Islet of Langerhans (tissue), 1 donor: ENCODE results near the gene RNU6-1.

Experiments used
- FAIRE-seq: peaks from one replicate; lab custom pipeline; 2011; peaks lifted over from hg19 to GRCh38; lab: Jason Lieb, UNC

RNU6-1 gene

GRCh38 chr15:67801142-67801541 lies 38.7 kb downstream of the RNU6-1 start:
- FAIRE-seq = no peak

DNA sequence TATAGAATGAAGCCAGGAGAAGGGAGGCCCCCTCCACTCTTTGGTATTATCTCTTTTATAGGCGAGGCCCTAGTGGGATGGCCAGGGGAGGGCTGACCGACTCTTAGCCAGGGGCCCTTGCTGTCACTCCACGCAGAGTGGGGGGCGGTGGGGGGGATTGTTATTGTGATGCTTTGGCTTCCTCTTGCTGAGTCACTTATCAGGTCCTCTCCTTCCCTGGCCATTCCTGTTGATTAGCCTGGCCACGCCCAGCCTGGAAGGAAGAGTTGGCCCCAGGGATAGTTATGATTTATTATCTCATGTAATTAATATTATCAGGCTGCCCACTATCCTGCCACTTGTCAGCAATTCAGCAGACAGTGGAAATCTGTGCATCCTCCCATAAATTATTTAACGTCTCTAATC lies 40.0 kb downstream of the RNU6-1 start:
- FAIRE-seq = no peak

DNA sequence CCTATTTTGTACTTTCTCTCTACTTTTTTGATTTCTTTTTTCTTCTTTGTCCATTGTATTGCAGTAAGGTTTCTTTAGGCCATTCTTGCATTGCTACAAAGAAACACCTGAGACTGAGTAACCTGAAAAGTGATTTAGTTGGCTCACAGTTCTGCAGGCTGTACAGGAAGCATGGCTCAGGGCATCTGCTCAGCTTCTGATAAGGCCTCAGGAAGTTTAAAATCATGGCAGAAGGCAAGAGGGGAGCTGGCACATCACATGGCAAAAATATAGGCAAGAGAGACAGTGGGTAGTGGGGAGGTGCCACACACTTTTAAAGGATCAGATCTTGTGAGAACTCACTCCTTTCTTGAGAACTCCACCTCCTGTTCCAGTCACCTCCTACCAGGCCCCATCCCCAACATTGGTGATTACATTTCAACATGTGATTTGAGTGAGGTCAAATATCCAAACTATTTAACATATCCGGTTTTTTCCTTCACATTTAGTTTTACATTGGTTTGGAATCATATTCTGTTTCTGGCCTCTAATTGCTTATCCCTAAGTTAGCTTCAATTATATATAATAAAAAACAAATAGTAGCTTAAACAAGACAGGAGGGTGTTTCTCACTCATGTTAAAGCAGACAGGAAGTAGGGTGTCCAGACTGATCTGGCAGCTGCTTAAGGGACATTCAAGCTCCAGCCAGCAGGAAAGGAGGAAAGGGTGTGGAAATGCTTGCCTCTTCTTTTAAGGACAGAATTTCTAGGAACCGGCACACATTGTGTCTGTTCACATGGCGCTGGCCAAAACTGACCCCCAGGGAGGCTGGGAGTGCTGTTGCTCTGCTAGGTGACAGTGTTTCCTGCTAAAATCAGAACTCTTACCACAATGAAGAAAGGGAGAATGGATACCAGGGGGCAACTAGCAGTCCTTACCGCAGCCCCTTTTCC lies 43.4 kb downstream of the RNU6-1 start:
- no peak for FAIRE-seq

- FAIRE-seq = no peak
Measured at GRCh38 chr15:67794832-67795574, 44.8 kb downstream of the RNU6-1 start.

DNA sequence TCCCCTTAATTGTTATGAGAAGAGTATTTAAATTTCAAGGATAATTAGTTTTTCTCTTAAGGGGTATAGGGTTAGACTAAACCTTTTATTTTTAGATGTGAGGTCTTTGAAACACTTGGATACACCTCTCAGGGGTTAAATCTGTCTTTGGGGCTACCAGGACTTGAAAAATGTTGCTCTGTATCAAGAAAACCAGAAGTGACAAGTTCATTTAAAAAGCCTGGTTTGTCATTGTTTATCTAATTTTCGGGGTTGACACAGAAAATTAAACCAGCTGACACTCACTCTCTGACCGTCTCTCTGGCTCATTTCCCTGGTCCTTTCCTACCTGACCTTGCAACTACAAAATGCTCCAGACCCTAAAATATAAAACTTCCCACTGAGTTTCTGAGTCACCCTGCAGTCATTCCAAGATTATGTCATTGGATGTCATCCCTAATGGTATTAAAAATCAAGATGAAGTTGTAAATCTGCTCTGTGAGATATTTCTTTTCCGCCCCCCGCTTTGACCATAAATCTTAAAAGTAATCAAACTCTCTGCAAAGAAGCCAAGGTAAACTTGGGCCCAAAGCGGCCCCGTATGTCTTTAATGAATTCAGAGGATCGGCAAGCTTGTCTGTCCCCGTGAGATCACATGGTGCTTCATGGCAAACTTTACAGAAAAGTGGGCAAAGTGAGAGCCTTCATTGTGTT lies 47.4 kb downstream of the RNU6-1 start:
- no peak for FAIRE-seq

DNA sequence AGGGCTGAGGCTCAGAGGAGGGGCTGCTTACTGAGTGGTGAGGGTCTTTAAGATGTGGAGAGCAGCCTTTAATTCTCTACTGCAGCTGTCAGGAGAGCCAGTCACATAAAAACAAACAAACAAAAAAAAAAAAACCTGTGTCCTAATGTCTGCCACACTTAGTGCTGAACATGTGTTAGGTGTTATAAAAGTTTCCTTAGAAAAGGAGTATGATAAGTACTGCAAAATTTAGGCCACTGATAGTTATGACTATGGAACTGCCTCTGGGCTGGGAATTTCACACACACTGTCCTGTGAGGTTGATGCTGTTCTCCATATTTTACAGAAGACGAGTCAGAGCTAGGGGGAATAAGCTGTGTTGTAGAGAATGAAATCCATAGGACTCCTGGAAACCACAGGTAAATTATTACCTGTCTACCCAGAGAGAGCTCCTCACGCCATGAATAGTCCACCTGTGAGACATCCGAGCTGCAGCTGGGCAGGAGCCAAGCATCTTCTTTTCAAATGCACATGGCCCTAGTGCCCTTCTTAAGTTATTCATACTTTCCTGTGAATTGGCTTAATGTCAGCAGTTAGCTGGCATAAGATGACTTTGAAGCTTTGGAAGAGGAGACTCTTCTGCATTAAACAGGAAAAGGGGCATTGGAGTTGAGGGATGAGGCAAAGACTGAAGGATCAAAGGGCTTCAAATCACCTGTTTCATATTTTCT lies 49.1 kb downstream of the RNU6-1 start:
- FAIRE-seq = no peak
